Ectodermal cell (in vitro differentiated cells): ENCODE measurements around the gene SCAMP4.
"Not testable (repeated sequence)": the region's sequence is repeated elsewhere in the genome, so short reads cannot be mapped to it uniquely, and the experiment has no call there.

Source experiments
- H3K27ac ChIP-seq: 2 replicates; pipeline ENCODE4 v1.7.0; 2013; ENCODE audit warnings: mild to moderate bottlenecking, low read depth, low read length; ENCODE audit not compliant: insufficient read depth, poor library complexity, severe bottlenecking
- H3K27me3 ChIP-seq: 2 replicates; pipeline ENCODE4 v1.7.0; 2013; ENCODE audit warnings: mild to moderate bottlenecking, low read length; ENCODE audit not compliant: insufficient read depth, control insufficient read depth, poor library complexity, severe bottlenecking
- H3K36me3 ChIP-seq: one replicate; pipeline ENCODE4 v1.7.0; 2013; ENCODE audit warnings: low read length; ENCODE audit not compliant: control insufficient read depth, insufficient read depth
- H3K4me1 ChIP-seq: one replicate; pipeline ENCODE4 v1.7.0; 2013; ENCODE audit warnings: low read length; ENCODE audit not compliant: control insufficient read depth, insufficient read depth
- H3K4me3 ChIP-seq: 2 replicates; pipeline ENCODE4 v1.7.0; 2013; ENCODE audit warnings: low read depth, low read length, control low read depth; ENCODE audit not compliant: insufficient read depth
- H3K9me3 ChIP-seq: 2 replicates; pipeline ENCODE4 v1.7.0; 2013; ENCODE audit warnings: mild to moderate bottlenecking, low read length, moderate library complexity; ENCODE audit not compliant: control insufficient read depth
- WGBS, 2 experiments: methylation state at CpG; one replicate each; pipeline ENCODE4 v1.1.7; 2013; ENCODE audit warnings: missing lambda C conversion rate in 2 of 2; 5-methylcytosine and 5-hydroxymethylcytosine counted together

Gene SCAMP4

GRCh38 chr19:1866693-1867348 lies 38.4 kb upstream of the SCAMP4 start:
- H3K36me3 ChIP-seq = no peaks in the 10 kb centered on the region
- H3K27ac ChIP-seq = no peak overlapping the region
- 93% methylated on average over 8 of the region's 8 CpGs for WGBS, 2 experiments
- no peak overlapping the region for H3K4me3 ChIP-seq
- H3K27me3 ChIP-seq = peaks cover 12% of the 10 kb centered on the region
- H3K9me3 ChIP-seq = no peaks in the 10 kb centered on the region
- peaks cover 7% of the 10 kb centered on the region for H3K4me1 ChIP-seq

GRCh38 chr19:1867349-1867724 lies 37.9 kb upstream of the SCAMP4 start:
- H3K27ac ChIP-seq = no peak overlapping the region
- WGBS, 2 experiments = 92 to 95% methylated on average over 9 of the region's 9 CpGs
- H3K4me3 ChIP-seq = no peak overlapping the region
- H3K4me1 ChIP-seq = peaks cover 5% of the 10 kb centered on the region
- no peaks in the 10 kb centered on the region for H3K36me3 ChIP-seq
- peaks cover 7% of the 10 kb centered on the region for H3K27me3 ChIP-seq
- no peaks in the 10 kb centered on the region for H3K9me3 ChIP-seq

- no peaks in the 10 kb centered on the region for H3K9me3 ChIP-seq
- no peak overlapping the region for H3K4me3 ChIP-seq
- H3K27me3 ChIP-seq = no peaks in the 10 kb centered on the region
- no peaks in the 10 kb centered on the region for H3K36me3 ChIP-seq
- H3K27ac ChIP-seq = no peak overlapping the region
- 90 to 91% methylated on average over 7 of the region's 7 CpGs for WGBS, 2 experiments
- H3K4me1 ChIP-seq = peaks cover 7% of the 10 kb centered on the region
Measured at GRCh38 chr19:1868971-1869370, 36.2 kb upstream of the SCAMP4 start.

GRCh38 chr19:1871140-1871597 lies 34.0 kb upstream of the SCAMP4 start:
- no peak overlapping the region for H3K27ac ChIP-seq
- WGBS, 2 experiments = 93 to 95% methylated on average over 15 of the region's 15 CpGs
- no peak overlapping the region for H3K4me3 ChIP-seq

GRCh38 chr19:1871630-1872029 lies 33.6 kb upstream of the SCAMP4 start:
- Histone ChIP-seq H3K4me1 (peaks cover 12% of the 10 kb centered on the region), H3K9me3 (no peaks in the 10 kb centered on the region), H3K4me3 (no peak overlapping the region), H3K27ac (no peak overlapping the region), H3K36me3 (no peaks in the 10 kb centered on the region), H3K27me3 (peaks cover 1% of the 10 kb centered on the region)
- 95 to 96% methylated on average over 13 of the region's 13 CpGs for WGBS, 2 experiments

More at GRCh38 chr19:1871140-1871597, 34.0 kb upstream of the SCAMP4 start:
- Histone ChIP-seq H3K27me3 (no peaks in the 10 kb centered on the region), H3K9me3 (no peaks in the 10 kb centered on the region), H3K36me3 (no peaks in the 10 kb centered on the region), H3K4me1 (peaks cover 12% of the 10 kb centered on the region)

- H3K27me3 ChIP-seq = peaks cover 4% of the 10 kb centered on the region
- WGBS, 2 experiments = 93 to 95% methylated on average over 25 of the region's 25 CpGs
- H3K4me1 ChIP-seq = peaks cover 12% of the 10 kb centered on the region
- no peaks in the 10 kb centered on the region for H3K36me3 ChIP-seq
- H3K27ac ChIP-seq = no peak overlapping the region
- H3K4me3 ChIP-seq = no peak overlapping the region
- H3K9me3 ChIP-seq = no peaks in the 10 kb centered on the region
Measured at GRCh38 chr19:1872807-1873523, 32.2 kb upstream of the SCAMP4 start.

- H3K27me3 ChIP-seq = peaks cover 4% of the 10 kb centered on the region
- no peaks in the 10 kb centered on the region for H3K36me3 ChIP-seq
- H3K27ac ChIP-seq = no peak overlapping the region
- 92 to 93% methylated on average over 29 of the region's 29 CpGs for WGBS, 2 experiments
- no peaks in the 10 kb centered on the region for H3K9me3 ChIP-seq
- H3K4me3 ChIP-seq = no peak overlapping the region
- peaks cover 12% of the 10 kb centered on the region for H3K4me1 ChIP-seq
Measured at GRCh38 chr19:1873524-1874473, 31.4 kb upstream of the SCAMP4 start.

GRCh38 chr19:1874554-1875185 lies 30.5 kb upstream of the SCAMP4 start:
- no peaks in the 10 kb centered on the region for H3K9me3 ChIP-seq
- H3K36me3 ChIP-seq = no peaks in the 10 kb centered on the region
- WGBS, 2 experiments = 46 to 49% methylated on average over 14 to 15 of the region's 16 CpGs
- H3K27me3 ChIP-seq = peaks cover 4% of the 10 kb centered on the region
- H3K27ac ChIP-seq = no peak overlapping the region
- peak overlapping the region; percentile 57 for H3K4me3 ChIP-seq
- peaks cover 12% of the 10 kb centered on the region for H3K4me1 ChIP-seq

- Histone ChIP-seq H3K4me1 (peaks cover 12% of the 10 kb centered on the region), H3K4me3 (peak overlapping the region; percentile 57)
- not testable (repeated sequence) for H3K27ac ChIP-seq, H3K36me3 ChIP-seq, H3K9me3 ChIP-seq, H3K27me3 ChIP-seq
- WGBS, 2 experiments = 4 to 5% methylated on average over 11 of the region's 11 CpGs
Measured at GRCh38 chr19:1875265-1875645, 29.9 kb upstream of the SCAMP4 start.
